ENCODE measurements around the gene PRSS57.
"Not testable (repeated sequence)": the region's sequence is repeated elsewhere in the genome, so short reads cannot be mapped to it uniquely, and the experiment has no call there.

DNA sequence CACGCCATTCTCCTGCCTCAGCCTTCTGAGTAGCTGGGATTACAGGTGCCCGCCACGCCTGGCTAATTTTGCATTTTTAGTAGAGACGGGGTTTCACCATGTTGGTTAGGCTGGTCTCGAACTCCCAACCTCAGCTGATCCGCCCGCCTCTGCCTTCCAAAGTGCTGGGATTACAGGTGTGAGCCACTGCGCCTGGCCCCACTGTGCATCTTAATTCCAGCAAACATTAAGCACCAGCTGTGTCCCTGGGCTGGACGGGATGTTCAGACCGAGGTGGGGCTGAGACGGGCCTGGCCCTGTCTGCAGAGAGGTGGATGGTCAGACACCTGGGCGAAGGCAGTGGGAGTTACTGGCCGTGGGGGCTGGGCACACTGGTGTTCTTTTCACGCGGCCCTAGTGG, 34.3 kb upstream of the PRSS57 start:
- not testable (repeated sequence) for TF ChIP-seq ZNF266 (tag by site-specific recombination; IDR thresholded peaks at IDR 0.05; ENCODE audit: low read depth); ZFP41 (tag by site-specific recombination; IDR thresholded peaks at IDR 0.05; ENCODE audit: borderline replicate concordance); TCF7L2 (IDR thresholded peaks at IDR 0.05; ENCODE audit: borderline replicate concordance, low read depth, low read length); ZNF223 (tag by site-specific recombination; IDR thresholded peaks at IDR 0.05); ZBTB8A (tag by site-specific recombination; IDR thresholded peaks at IDR 0.05); ZNF23 (tag by site-specific recombination; IDR thresholded peaks at IDR 0.05; ENCODE audit: borderline replicate concordance)
- TF ChIP-seq, protein P1, sequence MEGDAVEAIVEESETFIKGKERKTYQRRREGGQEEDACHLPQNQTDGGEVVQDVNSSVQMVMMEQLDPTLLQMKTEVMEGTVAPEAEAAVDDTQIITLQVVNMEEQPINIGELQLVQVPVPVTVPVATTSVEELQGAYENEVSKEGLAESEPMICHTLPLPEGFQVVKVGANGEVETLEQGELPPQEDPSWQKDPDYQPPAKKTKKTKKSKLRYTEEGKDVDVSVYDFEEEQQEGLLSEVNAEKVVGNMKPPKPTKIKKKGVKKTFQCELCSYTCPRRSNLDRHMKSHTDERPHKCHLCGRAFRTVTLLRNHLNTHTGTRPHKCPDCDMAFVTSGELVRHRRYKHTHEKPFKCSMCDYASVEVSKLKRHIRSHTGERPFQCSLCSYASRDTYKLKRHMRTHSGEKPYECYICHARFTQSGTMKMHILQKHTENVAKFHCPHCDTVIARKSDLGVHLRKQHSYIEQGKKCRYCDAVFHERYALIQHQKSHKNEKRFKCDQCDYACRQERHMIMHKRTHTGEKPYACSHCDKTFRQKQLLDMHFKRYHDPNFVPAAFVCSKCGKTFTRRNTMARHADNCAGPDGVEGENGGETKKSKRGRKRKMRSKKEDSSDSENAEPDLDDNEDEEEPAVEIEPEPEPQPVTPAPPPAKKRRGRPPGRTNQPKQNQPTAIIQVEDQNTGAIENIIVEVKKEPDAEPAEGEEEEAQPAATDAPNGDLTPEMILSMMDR (tag by site-specific recombination; IDR thresholded peaks at IDR 0.05): not testable (repeated sequence)
- TF ChIP-seq, protein P2, sequence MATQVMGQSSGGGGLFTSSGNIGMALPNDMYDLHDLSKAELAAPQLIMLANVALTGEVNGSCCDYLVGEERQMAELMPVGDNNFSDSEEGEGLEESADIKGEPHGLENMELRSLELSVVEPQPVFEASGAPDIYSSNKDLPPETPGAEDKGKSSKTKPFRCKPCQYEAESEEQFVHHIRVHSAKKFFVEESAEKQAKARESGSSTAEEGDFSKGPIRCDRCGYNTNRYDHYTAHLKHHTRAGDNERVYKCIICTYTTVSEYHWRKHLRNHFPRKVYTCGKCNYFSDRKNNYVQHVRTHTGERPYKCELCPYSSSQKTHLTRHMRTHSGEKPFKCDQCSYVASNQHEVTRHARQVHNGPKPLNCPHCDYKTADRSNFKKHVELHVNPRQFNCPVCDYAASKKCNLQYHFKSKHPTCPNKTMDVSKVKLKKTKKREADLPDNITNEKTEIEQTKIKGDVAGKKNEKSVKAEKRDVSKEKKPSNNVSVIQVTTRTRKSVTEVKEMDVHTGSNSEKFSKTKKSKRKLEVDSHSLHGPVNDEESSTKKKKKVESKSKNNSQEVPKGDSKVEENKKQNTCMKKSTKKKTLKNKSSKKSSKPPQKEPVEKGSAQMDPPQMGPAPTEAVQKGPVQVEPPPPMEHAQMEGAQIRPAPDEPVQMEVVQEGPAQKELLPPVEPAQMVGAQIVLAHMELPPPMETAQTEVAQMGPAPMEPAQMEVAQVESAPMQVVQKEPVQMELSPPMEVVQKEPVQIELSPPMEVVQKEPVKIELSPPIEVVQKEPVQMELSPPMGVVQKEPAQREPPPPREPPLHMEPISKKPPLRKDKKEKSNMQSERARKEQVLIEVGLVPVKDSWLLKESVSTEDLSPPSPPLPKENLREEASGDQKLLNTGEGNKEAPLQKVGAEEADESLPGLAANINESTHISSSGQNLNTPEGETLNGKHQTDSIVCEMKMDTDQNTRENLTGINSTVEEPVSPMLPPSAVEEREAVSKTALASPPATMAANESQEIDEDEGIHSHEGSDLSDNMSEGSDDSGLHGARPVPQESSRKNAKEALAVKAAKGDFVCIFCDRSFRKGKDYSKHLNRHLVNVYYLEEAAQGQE (tag by site-specific recombination; IDR thresholded peaks at IDR 0.05): not testable (repeated sequence)
- TF ChIP-seq, protein P3, sequence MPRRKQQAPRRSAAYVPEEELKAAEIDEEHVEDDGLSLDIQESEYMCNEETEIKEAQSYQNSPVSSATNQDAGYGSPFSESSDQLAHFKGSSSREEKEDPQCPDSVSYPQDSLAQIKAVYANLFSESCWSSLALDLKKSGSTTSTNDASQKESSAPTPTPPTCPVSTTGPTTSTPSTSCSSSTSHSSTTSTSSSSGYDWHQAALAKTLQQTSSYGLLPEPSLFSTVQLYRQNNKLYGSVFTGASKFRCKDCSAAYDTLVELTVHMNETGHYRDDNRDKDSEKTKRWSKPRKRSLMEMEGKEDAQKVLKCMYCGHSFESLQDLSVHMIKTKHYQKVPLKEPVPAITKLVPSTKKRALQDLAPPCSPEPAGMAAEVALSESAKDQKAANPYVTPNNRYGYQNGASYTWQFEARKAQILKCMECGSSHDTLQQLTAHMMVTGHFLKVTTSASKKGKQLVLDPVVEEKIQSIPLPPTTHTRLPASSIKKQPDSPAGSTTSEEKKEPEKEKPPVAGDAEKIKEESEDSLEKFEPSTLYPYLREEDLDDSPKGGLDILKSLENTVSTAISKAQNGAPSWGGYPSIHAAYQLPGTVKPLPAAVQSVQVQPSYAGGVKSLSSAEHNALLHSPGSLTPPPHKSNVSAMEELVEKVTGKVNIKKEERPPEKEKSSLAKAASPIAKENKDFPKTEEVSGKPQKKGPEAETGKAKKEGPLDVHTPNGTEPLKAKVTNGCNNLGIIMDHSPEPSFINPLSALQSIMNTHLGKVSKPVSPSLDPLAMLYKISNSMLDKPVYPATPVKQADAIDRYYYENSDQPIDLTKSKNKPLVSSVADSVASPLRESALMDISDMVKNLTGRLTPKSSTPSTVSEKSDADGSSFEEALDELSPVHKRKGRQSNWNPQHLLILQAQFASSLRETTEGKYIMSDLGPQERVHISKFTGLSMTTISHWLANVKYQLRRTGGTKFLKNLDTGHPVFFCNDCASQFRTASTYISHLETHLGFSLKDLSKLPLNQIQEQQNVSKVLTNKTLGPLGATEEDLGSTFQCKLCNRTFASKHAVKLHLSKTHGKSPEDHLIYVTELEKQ (tag by site-specific recombination; IDR thresholded peaks at IDR 0.05; ENCODE audit: borderline replicate concordance): not testable (repeated sequence)
- TF ChIP-seq, protein P4, sequence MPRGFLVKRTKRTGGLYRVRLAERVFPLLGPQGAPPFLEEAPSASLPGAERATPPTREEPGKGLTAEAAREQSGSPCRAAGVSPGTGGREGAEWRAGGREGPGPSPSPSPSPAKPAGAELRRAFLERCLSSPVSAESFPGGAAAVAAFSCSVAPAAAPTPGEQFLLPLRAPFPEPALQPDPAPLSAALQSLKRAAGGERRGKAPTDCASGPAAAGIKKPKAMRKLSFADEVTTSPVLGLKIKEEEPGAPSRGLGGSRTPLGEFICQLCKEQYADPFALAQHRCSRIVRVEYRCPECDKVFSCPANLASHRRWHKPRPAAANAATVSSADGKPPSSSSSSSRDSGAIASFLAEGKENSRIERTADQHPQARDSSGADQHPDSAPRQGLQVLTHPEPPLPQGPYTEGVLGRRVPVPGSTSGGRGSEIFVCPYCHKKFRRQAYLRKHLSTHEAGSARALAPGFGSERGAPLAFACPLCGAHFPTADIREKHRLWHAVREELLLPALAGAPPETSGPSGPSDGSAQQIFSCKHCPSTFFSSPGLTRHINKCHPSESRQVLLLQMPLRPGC (tag by site-specific recombination; IDR thresholded peaks at IDR 0.05): not testable (repeated sequence)
- TF ChIP-seq, protein P5, sequence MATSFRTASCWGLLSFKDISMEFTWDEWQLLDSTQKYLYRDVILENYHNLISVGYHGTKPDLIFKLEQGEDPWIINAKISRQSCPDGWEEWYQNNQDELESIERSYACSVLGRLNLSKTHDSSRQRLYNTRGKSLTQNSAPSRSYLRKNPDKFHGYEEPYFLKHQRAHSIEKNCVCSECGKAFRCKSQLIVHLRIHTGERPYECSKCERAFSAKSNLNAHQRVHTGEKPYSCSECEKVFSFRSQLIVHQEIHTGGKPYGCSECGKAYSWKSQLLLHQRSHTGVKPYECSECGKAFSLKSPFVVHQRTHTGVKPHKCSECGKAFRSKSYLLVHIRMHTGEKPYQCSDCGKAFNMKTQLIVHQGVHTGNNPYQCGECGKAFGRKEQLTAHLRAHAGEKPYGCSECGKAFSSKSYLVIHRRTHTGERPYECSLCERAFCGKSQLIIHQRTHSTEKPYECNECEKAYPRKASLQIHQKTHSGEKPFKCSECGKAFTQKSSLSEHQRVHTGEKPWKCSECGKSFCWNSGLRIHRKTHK (tag by site-specific recombination; IDR thresholded peaks at IDR 0.05): not testable (repeated sequence)
